HepG2 (cell line): ENCODE results near the gene NENF. TPM values are rescaled to one million over a fixed set of nuclear protein-coding genes. Genes with fewer than 3 reads are reported as not detected.

Source experiments
- IRX3 ChIP-seq: sonication (generic); formaldehyde crosslinking; IDR thresholded peaks from 2 replicates; pipeline ENCODE4 v1.8.1; 2023; ENCODE audit warnings: mild to moderate bottlenecking, low read depth, missing genetic modification reagents, borderline replicate concordance
- JARID2 ChIP-seq: sonication (generic); formaldehyde crosslinking; IDR thresholded peaks from 2 replicates; pipeline ENCODE4 v1.8.1; 2023; ENCODE audit warnings: missing genetic modification reagents, inconsistent platforms; ENCODE audit not compliant: insufficient replicate concordance
- PAWR ChIP-seq: sonication (generic); formaldehyde crosslinking; IDR thresholded peaks from 2 replicates; pipeline ENCODE4 v1.4.0; 2020; ENCODE audit warnings: missing genetic modification reagents, mild to moderate bottlenecking, borderline replicate concordance
- POLR2AphosphoS5 ChIP-seq: IDR thresholded peaks from 2 replicates; pipeline ENCODE4 v1.6.1; 2012; ENCODE audit warnings: low read depth, low read length
- RXRB ChIP-seq: IDR thresholded peaks from 2 replicates; pipeline ENCODE4 v1.6.1; 2016; ENCODE audit warnings: borderline replicate concordance, missing genetic modification reagents, missing compliant biosample characterization
- ZFAT ChIP-seq: sonication (generic); formaldehyde crosslinking; conservative IDR thresholded peaks from 2 replicates; pipeline ENCODE4 v1.8.1; 2023; ENCODE audit warnings: missing genetic modification reagents, inconsistent platforms
- ZFP82 ChIP-seq: sonication (generic); formaldehyde crosslinking; IDR thresholded peaks from 2 replicates; pipeline ENCODE4 v1.5.1; 2020; ENCODE audit warnings: mild to moderate bottlenecking, missing genetic modification reagents, borderline replicate concordance
- ZNF619 ChIP-seq: sonication (generic); formaldehyde crosslinking; IDR thresholded peaks from 2 replicates; pipeline ENCODE4 v1.4.0; 2020; ENCODE audit warnings: mild to moderate bottlenecking, missing genetic modification reagents
- polyA plus RNA-seq, 8 experiments: library from polyadenylated mRNA; depleted of rRNA in 3 of 8; stranded (reverse) in 7 of 8; unstranded in 1 of 8; fragments of >200 nt; fragmentation: Illumina TruSeq in 4 of 8; extraction: Trizol in 4 of 8; gene quantifications; 2 replicates each; pipeline versions ENCODE4 v1.2.1 to v1.2.3, GENCODE V29; 2011 to 2016; ENCODE audit warnings: low read depth in 4 of 8, missing spikeins in 1 of 8, mixed read lengths in 1 of 8; ENCODE audit not compliant: insufficient read depth in 1 of 8
- total RNA-seq, 5 experiments: library from RNA; depleted of rRNA; stranded (reverse); fragments of >200 nt; fragmentation: Illumina TruSeq; extraction: Trizol; gene quantifications; 2 replicates each; pipeline ENCODE4 v1.2.3, GENCODE V29; 2016; ENCODE audit warnings: low read depth in 1 of 5
- TF ChIP-seq, protein P1 (sequence below): sonication (generic); formaldehyde crosslinking; conservative IDR thresholded peaks from 2 replicates; pipeline ENCODE4 v1.8.1; 2023; ENCODE audit warnings: missing genetic modification reagents
- TF ChIP-seq, protein P2 (sequence below), 2 experiments: IDR thresholded peaks; 2 replicates each; pipeline ENCODE4 v1.6.1; 2011 to 2012; ENCODE audit warnings: low read length in 2 of 2, borderline replicate concordance in 1 of 2, low read depth in 1 of 2, mild to moderate bottlenecking in 1 of 2, moderate library complexity in 1 of 2
- TF ChIP-seq, protein P3 (sequence below): sonication (generic); formaldehyde crosslinking; IDR thresholded peaks from 2 replicates; pipeline ENCODE4 v1.5.1; 2020; ENCODE audit warnings: missing genetic modification reagents, mild to moderate bottlenecking, borderline replicate concordance

NENF gene
- total and polyA plus RNA-seq, 2 of the 13 experiments (the other 11 are each of a cell fraction or from before 2014, with no cell fraction given): 31.7 to 40.4 TPM

DNA sequence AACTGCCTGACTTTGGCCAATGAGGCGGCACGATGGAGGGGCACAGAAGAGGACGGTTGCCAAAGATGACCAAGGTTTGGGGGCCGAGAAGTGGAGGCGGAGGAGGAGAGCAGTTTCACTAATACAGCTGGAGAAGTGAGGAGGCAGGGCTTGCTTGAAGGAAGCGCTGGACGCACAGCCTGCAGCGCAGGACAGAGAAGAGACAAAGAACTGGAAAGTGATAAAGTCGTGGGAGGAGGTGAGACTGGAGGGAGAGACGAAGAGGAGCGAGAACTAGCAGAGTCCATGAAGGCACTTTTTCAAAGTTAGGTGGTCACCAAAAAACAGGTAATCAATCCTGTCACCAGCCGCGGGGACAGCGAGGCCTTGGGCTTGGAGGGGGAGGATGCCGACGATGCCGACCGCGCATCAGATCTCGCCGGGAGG lies 18.8 kb upstream of the NENF start (continued):
- TF ChIP-seq, protein P1, sequence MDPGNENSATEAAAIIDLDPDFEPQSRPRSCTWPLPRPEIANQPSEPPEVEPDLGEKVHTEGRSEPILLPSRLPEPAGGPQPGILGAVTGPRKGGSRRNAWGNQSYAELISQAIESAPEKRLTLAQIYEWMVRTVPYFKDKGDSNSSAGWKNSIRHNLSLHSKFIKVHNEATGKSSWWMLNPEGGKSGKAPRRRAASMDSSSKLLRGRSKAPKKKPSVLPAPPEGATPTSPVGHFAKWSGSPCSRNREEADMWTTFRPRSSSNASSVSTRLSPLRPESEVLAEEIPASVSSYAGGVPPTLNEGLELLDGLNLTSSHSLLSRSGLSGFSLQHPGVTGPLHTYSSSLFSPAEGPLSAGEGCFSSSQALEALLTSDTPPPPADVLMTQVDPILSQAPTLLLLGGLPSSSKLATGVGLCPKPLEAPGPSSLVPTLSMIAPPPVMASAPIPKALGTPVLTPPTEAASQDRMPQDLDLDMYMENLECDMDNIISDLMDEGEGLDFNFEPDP (CRISPR knock-in tag): 0 out of 2 replicates have a peak, but pooled peaks have one; percentile 71
- no peak for TF ChIP-seq RXRB (CRISPR knock-in tag)
- TF ChIP-seq ZFP82 (CRISPR knock-in tag): peak; percentile 20; the same call in 1 of the 2 replicates
- no peak for TF ChIP-seq ZFAT (CRISPR knock-in tag)
- TF ChIP-seq, protein P2, sequence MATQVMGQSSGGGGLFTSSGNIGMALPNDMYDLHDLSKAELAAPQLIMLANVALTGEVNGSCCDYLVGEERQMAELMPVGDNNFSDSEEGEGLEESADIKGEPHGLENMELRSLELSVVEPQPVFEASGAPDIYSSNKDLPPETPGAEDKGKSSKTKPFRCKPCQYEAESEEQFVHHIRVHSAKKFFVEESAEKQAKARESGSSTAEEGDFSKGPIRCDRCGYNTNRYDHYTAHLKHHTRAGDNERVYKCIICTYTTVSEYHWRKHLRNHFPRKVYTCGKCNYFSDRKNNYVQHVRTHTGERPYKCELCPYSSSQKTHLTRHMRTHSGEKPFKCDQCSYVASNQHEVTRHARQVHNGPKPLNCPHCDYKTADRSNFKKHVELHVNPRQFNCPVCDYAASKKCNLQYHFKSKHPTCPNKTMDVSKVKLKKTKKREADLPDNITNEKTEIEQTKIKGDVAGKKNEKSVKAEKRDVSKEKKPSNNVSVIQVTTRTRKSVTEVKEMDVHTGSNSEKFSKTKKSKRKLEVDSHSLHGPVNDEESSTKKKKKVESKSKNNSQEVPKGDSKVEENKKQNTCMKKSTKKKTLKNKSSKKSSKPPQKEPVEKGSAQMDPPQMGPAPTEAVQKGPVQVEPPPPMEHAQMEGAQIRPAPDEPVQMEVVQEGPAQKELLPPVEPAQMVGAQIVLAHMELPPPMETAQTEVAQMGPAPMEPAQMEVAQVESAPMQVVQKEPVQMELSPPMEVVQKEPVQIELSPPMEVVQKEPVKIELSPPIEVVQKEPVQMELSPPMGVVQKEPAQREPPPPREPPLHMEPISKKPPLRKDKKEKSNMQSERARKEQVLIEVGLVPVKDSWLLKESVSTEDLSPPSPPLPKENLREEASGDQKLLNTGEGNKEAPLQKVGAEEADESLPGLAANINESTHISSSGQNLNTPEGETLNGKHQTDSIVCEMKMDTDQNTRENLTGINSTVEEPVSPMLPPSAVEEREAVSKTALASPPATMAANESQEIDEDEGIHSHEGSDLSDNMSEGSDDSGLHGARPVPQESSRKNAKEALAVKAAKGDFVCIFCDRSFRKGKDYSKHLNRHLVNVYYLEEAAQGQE (IDR thresholded peaks at IDR 0.05; ENCODE audit: borderline replicate concordance in 1 of 2, low read depth in 1 of 2, low read length in 2 of 2): no peak
- no peak for TF ChIP-seq POLR2AphosphoS5
- TF ChIP-seq, protein P3, sequence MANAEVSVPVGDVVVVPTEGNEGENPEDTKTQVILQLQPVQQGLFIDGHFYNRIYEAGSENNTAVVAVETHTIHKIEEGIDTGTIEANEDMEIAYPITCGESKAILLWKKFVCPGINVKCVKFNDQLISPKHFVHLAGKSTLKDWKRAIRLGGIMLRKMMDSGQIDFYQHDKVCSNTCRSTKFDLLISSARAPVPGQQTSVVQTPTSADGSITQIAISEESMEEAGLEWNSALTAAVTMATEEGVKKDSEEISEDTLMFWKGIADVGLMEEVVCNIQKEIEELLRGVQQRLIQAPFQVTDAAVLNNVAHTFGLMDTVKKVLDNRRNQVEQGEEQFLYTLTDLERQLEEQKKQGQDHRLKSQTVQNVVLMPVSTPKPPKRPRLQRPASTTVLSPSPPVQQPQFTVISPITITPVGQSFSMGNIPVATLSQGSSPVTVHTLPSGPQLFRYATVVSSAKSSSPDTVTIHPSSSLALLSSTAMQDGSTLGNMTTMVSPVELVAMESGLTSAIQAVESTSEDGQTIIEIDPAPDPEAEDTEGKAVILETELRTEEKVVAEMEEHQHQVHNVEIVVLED (CRISPR knock-in tag): no peak
- TF ChIP-seq JARID2 (CRISPR knock-in tag): no peak
- no peak for TF ChIP-seq IRX3 (CRISPR knock-in tag)
- TF ChIP-seq ZNF619 (CRISPR knock-in tag): 0 out of 2 replicates have a peak, but pooled peaks have one; percentile 17
- TF ChIP-seq PAWR: no peak
